HepG2 (cell line): ENCODE data around the gene RSAD2. TPM values are rescaled to one million over a fixed set of nuclear protein-coding genes. Genes with fewer than 3 reads are reported as not detected.

ENCODE experiments used
- ATAC-seq: fragments of 200-7000 bp; cut with Tn5 transposase; 3 replicates; pipeline ENCODE4 v1.9.1; 2020; ENCODE audit warnings: mild to moderate bottlenecking, moderate library complexity
- BruUV-seq: library from RNA; stranded (reverse); fragments of 400-500 nt; replicated peaks from 2 replicates; lab custom pipeline; 2021; lab: Mats Ljungman, UMichigan
- CTCF ChIA-PET: fragments of 300-600 bp; formaldehyde crosslinking; extraction: SDS; loops from one replicate; lab custom pipeline; 2021; ENCODE audit warnings: low total read pairs, inconsistent platforms, low intra/inter-chr PET ratio; lab: Yijun Ruan, JAX
- POLR2A ChIA-PET: fragments of 350-600 bp; sonication (Branson Sonifier 250); formaldehyde crosslinking; loops from one replicate; lab custom pipeline; 2020; ENCODE audit warnings: antibody characterized with exemption, inconsistent platforms; lab: Yijun Ruan, JAX
- DNase-seq: peaks from one replicate; pipeline ENCODE4 v3.0.0-alpha.2; 2015; ENCODE audit warnings: low spot score
- FAIRE-seq: peaks from 3 replicates; lab custom pipeline; 2011; peaks lifted over from hg19 to GRCh38; lab: Jason Lieb, UNC
- H2AFZ ChIP-seq: one replicate; pipeline ENCODE4 v1.6.1; 2011; ENCODE audit warnings: low read length, inconsistent platforms
- H3K27ac ChIP-seq: fragments of 300-600 bp; 3 replicates; pipeline ENCODE4 v1.8.0; 2011; ENCODE audit warnings: mixed run types, mild to moderate bottlenecking, mixed read lengths, low read length, inconsistent platforms; ENCODE audit not compliant: insufficient read depth; ENCODE audit errors: extremely low read length
- H3K27me3 ChIP-seq, 2 experiments: fragments of 200-600 bp in 1 of 2; 2 replicates in 1 of 2; 3 replicates in 1 of 2; pipeline versions ENCODE4 v1.6.0 to v1.8.0; 2011; ENCODE audit warnings: low read length in 2 of 2, mild to moderate bottlenecking in 2 of 2, moderate library complexity in 2 of 2, inconsistent platforms in 1 of 2; ENCODE audit not compliant: insufficient read depth in 2 of 2, control insufficient read depth in 1 of 2
- H3K36me3 ChIP-seq, 2 experiments: fragments of 200-600 bp in 1 of 2; replicated peaks in 1 of 2; 2 replicates in 1 of 2; 3 replicates in 1 of 2; pipeline versions ENCODE4 v1.5.1 to v1.8.0; 2011; ENCODE audit warnings: low read length in 2 of 2, inconsistent platforms in 1 of 2; ENCODE audit not compliant: insufficient read depth in 2 of 2, control insufficient read depth in 1 of 2
- H3K4me1 ChIP-seq: 2 replicates; pipeline ENCODE4 v1.5.1; 2012; ENCODE audit warnings: low read length, inconsistent platforms; ENCODE audit not compliant: insufficient read depth
- H3K4me2 ChIP-seq: 2 replicates; pipeline ENCODE4 v1.6.0; 2011; ENCODE audit warnings: low read depth, low read length, inconsistent platforms
- H3K4me3 ChIP-seq, 3 experiments: fragments of 200-600 bp in 1 of 3; sonication (generic), shearing (Covaris generic) in 1 of 3; replicated peaks in 1 of 3; 2 replicates each; pipeline ENCODE4 v1.5.1; 2011 to 2016; ENCODE audit warnings: low read length in 3 of 3, inconsistent platforms in 2 of 3, low read depth in 2 of 3, mild to moderate bottlenecking in 2 of 3, control low read depth in 1 of 3, mixed read lengths in 1 of 3; ENCODE audit not compliant: insufficient read depth in 1 of 3
- H3K79me2 ChIP-seq: one replicate; pipeline ENCODE4 v1.6.1; 2011; ENCODE audit warnings: low read length, inconsistent platforms; ENCODE audit not compliant: insufficient read depth
- H3K9ac ChIP-seq: 2 replicates; pipeline ENCODE4 v1.6.0; 2011; ENCODE audit warnings: mild to moderate bottlenecking, low read depth, low read length, inconsistent platforms; ENCODE audit not compliant: insufficient read depth
- H3K9me3 ChIP-seq: 2 replicates; pipeline ENCODE4 v1.5.1; 2012; ENCODE audit warnings: mild to moderate bottlenecking, low read length
- H4K20me1 ChIP-seq: 2 replicates; pipeline ENCODE4 v1.6.0; 2011; ENCODE audit warnings: inconsistent platforms, mild to moderate bottlenecking, low read length, moderate library complexity; ENCODE audit not compliant: insufficient read depth
- ATF7-NPFF ChIP-seq: sonication (generic); formaldehyde crosslinking; IDR thresholded peaks from 2 replicates; pipeline ENCODE4 v1.8.1; 2023; ENCODE audit warnings: mild to moderate bottlenecking, low read depth, missing genetic modification reagents, moderate library complexity
- MAFG ChIP-seq: sonication (generic); formaldehyde crosslinking; IDR thresholded peaks from 2 replicates; pipeline ENCODE4 v1.5.1; 2020; ENCODE audit warnings: mild to moderate bottlenecking, missing genetic modification reagents
- SALL1 ChIP-seq: sonication (generic); formaldehyde crosslinking; IDR thresholded peaks from 2 replicates; pipeline ENCODE4 v1.8.0; 2022; ENCODE audit warnings: mild to moderate bottlenecking, missing genetic modification reagents
- ZNF12 ChIP-seq: sonication (generic); formaldehyde crosslinking; IDR thresholded peaks from 2 replicates; pipeline ENCODE4 v1.5.0; 2020; ENCODE audit warnings: missing genetic modification reagents
- ZNF709 ChIP-seq: sonication (generic); formaldehyde crosslinking; IDR thresholded peaks from 2 replicates; pipeline ENCODE4 v1.5.0; 2020; ENCODE audit warnings: mild to moderate bottlenecking, missing genetic modification reagents
- WGBS: methylation state at CpG from one replicate; pipeline ENCODE4 v1.1.6; 2017; ENCODE audit warnings: low lambda C conversion rate; 5-methylcytosine and 5-hydroxymethylcytosine counted together
- in situ Hi-C: cut with HindIII; loops from 2 replicates; pipeline ENCODE4 v1.10.0; 2017; ENCODE audit warnings: low pct_unique_long_range_greater_than_20kb; ENCODE audit not compliant: extremely low pct_ligation_motif_present
- intact Hi-C: fragments of 100-400 bp; cut with micrococcal nuclease; formaldehyde crosslinking; loops from one replicate; pipeline ENCODE4 v1.10.0; 2022; ENCODE audit not compliant: unreplicated experiment
- polyA plus RNA-seq, 8 experiments: library from polyadenylated mRNA; depleted of rRNA in 3 of 8; stranded (reverse) in 7 of 8; unstranded in 1 of 8; fragments of >200 nt; fragmentation: Illumina TruSeq in 4 of 8; extraction: Trizol in 4 of 8; gene quantifications; 2 replicates each; pipeline versions ENCODE4 v1.2.1 to v1.2.3, GENCODE V29; 2011 to 2016; ENCODE audit warnings: low read depth in 4 of 8, missing spikeins in 1 of 8, mixed read lengths in 1 of 8; ENCODE audit not compliant: insufficient read depth in 1 of 8
- total RNA-seq, 5 experiments: library from RNA; depleted of rRNA; stranded (reverse); fragments of >200 nt; fragmentation: Illumina TruSeq; extraction: Trizol; gene quantifications; 2 replicates each; pipeline ENCODE4 v1.2.3, GENCODE V29; 2016; ENCODE audit warnings: low read depth in 1 of 5
- TF ChIP-seq, protein P1 (sequence below): sonication (generic); formaldehyde crosslinking; IDR thresholded peaks from 2 replicates; pipeline ENCODE4 v1.5.0; 2020; ENCODE audit warnings: mild to moderate bottlenecking, missing genetic modification reagents, moderate library complexity

RSAD2 gene
- total and polyA plus RNA-seq, 2 of the 13 experiments (the other 11 are each of a cell fraction or from before 2014, with no cell fraction given): 0.11 TPM; not detected in 1

- TF ChIP-seq ATF7-NPFF (0 out of 2 replicates have a peak, but pooled peaks have one; percentile 7), SALL1 (peak; percentile 7; the same call in 1 of the 2 replicates), ZNF709 (peak; percentile 37; the same call in 1 of the 2 replicates)
- TF ChIP-seq, protein P1, sequence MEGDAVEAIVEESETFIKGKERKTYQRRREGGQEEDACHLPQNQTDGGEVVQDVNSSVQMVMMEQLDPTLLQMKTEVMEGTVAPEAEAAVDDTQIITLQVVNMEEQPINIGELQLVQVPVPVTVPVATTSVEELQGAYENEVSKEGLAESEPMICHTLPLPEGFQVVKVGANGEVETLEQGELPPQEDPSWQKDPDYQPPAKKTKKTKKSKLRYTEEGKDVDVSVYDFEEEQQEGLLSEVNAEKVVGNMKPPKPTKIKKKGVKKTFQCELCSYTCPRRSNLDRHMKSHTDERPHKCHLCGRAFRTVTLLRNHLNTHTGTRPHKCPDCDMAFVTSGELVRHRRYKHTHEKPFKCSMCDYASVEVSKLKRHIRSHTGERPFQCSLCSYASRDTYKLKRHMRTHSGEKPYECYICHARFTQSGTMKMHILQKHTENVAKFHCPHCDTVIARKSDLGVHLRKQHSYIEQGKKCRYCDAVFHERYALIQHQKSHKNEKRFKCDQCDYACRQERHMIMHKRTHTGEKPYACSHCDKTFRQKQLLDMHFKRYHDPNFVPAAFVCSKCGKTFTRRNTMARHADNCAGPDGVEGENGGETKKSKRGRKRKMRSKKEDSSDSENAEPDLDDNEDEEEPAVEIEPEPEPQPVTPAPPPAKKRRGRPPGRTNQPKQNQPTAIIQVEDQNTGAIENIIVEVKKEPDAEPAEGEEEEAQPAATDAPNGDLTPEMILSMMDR: peak; percentile 61
Measured at GRCh38 chr2:6866275-6866671, 11.3 kb upstream of the RSAD2 start (continued).

- Histone ChIP-seq H3K27me3 (peaks cover 0 to 37% of the 10 kb centered on the region in 2 experiments; a peak in 3 of 5 replicates), H3K36me3 (no peaks in the 10 kb centered on the region), H3K4me2 (no peak overlapping the region), H2AFZ (no peak overlapping the region), H3K4me3 (no peak overlapping the region), H4K20me1 (no peaks in the 10 kb centered on the region), H3K4me1 (peaks cover 19% of the 10 kb centered on the region), H3K9me3 (no peaks in the 10 kb centered on the region), H3K79me2 (no peaks in the 10 kb centered on the region), H3K27ac (no peak overlapping the region), H3K9ac (no peak overlapping the region)
- CTCF ChIA-PET: interaction anchor here (1.2 kb wide), 1 partner anchor 38 kb away, joined by 4 read pairs; no protein-coding TSS in a partner anchor
- POLR2A ChIA-PET: no interaction called here
- in situ Hi-C loops: no loop called here
- FAIRE-seq: no peak
- WGBS: 47% methylated on average over 7 of the region's 7 CpGs
- no peak for ATAC-seq
- intact Hi-C loops: no loop called here
- BruUV-seq: TSS peak; percentile 44
- TF ChIP-seq ZNF12 (CRISPR knock-in tag) (peak; percentile 58; the same call in 1 of the 2 replicates), MAFG (no peak)
- DNase-seq: no peak
Measured at GRCh38 chr2:6866982-6867381, 10.6 kb upstream of the RSAD2 start.
